Epithelial cell of proximal tubule (primary cell): ENCODE measurements around the gene AGBL4. TPM values are rescaled to one million over a fixed set of nuclear protein-coding genes. Genes with fewer than 3 reads are reported as not detected.

ENCODE experiments used
- DNase-seq: peaks from one replicate; pipeline ENCODE4 v3.0.0-alpha.2; 2011; ENCODE audit warnings: low read depth
- H3K4me3 ChIP-seq: 2 replicates; pipeline ENCODE4 v1.5.1; 2011; ENCODE audit warnings: low read depth, mild to moderate bottlenecking, low read length
- CTCF ChIP-seq: conservative IDR thresholded peaks from 2 replicates; pipeline ENCODE4 v1.5.1; 2012; ENCODE audit warnings: low read depth, mild to moderate bottlenecking, low read length
- total RNA-seq: library from RNA; depleted of rRNA; stranded (reverse); fragments of >200 nt; gene quantifications from 2 replicates; pipeline ENCODE4 v1.2.3, GENCODE V29; 2015

The AGBL4 gene
- total RNA-seq, 1 donor from 2014 or later, result not detected

DNA sequence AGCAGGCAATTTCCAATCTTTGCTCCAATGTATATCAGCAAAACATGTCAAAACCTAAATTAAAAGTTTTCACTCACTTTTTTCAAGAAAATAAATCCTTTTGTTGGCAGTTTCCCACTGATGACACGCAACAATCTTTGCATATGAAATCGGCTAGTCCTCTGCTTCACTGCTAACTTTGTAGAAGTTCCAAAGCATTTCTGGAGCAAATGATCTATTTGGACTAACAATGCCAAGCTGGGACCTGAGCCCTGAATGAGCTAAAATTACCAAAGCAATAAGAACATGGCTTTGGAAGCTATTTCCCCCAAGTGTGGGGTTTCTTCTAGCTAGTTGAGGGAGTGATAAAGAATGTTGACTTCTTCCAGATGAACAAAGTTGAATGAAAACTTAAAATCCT, 1252.2 kb downstream of the AGBL4 start:
- no peak for DNase-seq
- no peak for TF ChIP-seq CTCF
- H3K4me3 ChIP-seq, result no peak overlapping the region

DNA sequence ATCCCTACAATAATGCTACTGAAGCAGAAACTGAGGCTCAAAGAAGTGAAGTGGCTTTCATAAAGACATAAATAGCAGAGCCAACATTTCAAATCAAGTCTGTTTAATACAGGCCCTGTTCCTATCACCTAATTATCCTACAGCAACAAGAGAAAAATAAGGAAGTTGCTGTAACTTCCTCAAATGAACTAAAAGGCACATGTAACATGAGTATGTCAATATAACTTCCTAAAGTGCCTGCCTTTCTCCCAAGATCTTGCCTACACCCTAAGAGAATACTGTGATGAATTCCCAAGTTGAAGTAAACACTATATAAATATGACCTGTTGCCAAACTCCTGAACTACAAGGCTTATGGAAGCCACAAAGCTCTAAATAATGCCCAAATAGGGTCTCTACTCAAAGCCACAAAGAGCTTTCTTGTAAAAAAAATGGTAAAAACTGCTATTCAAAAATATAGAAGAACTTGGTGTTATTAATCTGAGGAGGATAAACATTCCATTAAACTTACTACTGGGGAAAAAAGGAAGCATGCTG, 1255.7 kb downstream of the AGBL4 start:
- no peak for TF ChIP-seq CTCF
- no peak overlapping the region for H3K4me3 ChIP-seq
- no peak for DNase-seq

DNA sequence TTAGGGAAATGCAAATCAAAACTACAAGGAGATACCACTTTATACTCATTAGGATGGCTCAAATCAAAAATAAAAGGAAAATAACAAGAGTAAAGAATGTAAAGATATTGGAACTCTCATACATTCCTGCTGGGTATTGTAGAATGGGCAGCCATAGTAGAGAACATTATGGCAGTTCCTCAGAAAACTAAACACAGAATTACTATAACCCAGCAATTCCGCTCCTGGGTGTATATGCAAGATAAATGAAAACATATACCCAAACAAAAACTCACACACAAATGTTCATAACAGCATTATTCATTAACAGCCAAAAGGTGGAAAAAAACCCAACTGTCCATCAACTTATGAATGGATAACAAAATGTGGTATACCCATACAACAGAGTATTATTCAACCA, 1258.4 kb downstream of the AGBL4 start:
- DNase-seq, result no peak
- H3K4me3 ChIP-seq, result no peak overlapping the region
- no peak for TF ChIP-seq CTCF

DNA sequence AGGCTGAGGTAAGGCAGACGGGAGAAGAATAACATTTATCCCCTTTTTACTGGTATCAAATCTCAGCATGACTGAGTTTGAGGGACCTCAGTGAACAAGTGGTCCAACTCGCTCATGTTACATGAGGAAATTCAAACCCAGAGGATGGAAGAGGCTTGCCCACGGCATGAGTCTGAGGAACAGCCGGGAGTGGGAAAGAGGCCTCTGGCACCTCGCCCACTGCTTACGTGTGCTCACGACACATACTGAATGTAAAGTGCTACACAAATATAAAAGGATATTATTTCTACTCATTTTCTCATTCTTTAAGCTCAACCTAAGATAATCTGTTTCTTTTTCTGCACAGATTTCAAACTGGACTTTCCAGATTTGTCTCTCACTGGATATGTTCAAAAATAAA, 1261.8 kb downstream of the AGBL4 start:
- no peak overlapping the region for H3K4me3 ChIP-seq
- DNase-seq, result no peak
- TF ChIP-seq CTCF, result no peak

- no peak for TF ChIP-seq CTCF
- H3K4me3 ChIP-seq, result no peak overlapping the region
- DNase-seq, result no peak
Observed at GRCh38 chr1:48761411-48761810, 1262.3 kb downstream of the AGBL4 start.

- TF ChIP-seq CTCF, result no peak
- DNase-seq, result no peak
- no peak overlapping the region for H3K4me3 ChIP-seq
Observed at GRCh38 chr1:48760857-48761256, 1262.9 kb downstream of the AGBL4 start.

- no peak for DNase-seq
- no peak for TF ChIP-seq CTCF
- H3K4me3 ChIP-seq, result no peak overlapping the region
Observed at GRCh38 chr1:48758976-48759375, 1264.8 kb downstream of the AGBL4 start.
